ENCODE results near the gene ATP2B2. TPM values are rescaled to one million over a fixed set of nuclear protein-coding genes. Genes with fewer than 3 reads are reported as not detected.

The ATP2B2 gene
- total RNA-seq, 2 donors from 2014 or later, result not detected

GRCh38 chr3:10507331-10507730, 1.9 kb upstream of the ATP2B2 start:
- Mint-ChIP-seq H3K27ac (no peak overlapping the region), H3K36me3 (no peaks in the 10 kb centered on the region), H3K9me3 (no peaks in the 10 kb centered on the region)
- DNase-seq (ENCODE audit: low spot score in 2 of 2), result no peak
- ATAC-seq, result no peak

- Mint-ChIP-seq H3K27ac (no peak overlapping the region), H3K9me3 (no peaks in the 10 kb centered on the region)
Measured at GRCh38 chr3:10506696-10507095, 1.3 kb upstream of the ATP2B2 start.

GRCh38 chr3:10505791-10506585, 602 bp upstream of the ATP2B2 start:
- Mint-ChIP-seq H3K9me3 (no peaks in the 10 kb centered on the region), H3K27ac (no peak overlapping the region), H3K36me3 (no peaks in the 10 kb centered on the region)
- DNase-seq (ENCODE audit: low spot score in 2 of 2), result no peak
- no peak for ATAC-seq

More at GRCh38 chr3:10506696-10507095, 1.3 kb upstream of the ATP2B2 start:
- H3K36me3 Mint-ChIP-seq, result no peaks in the 10 kb centered on the region
- DNase-seq (ENCODE audit: low spot score in 2 of 2) (no peak), ATAC-seq (no peak)

GRCh38 chr3:10504171-10505049, 976 bp downstream of the ATP2B2 start:
- no peak overlapping the region for H3K27ac Mint-ChIP-seq
- DNase-seq (ENCODE audit: low spot score in 2 of 2) (no peak), ATAC-seq (no peak)
- H3K9me3 Mint-ChIP-seq, result no peaks in the 10 kb centered on the region
- no peaks in the 10 kb centered on the region for H3K36me3 Mint-ChIP-seq

GRCh38 chr3:10503217-10503796, 2.1 kb downstream of the ATP2B2 start:
- H3K36me3 Mint-ChIP-seq, result no peaks in the 10 kb centered on the region
- H3K9me3 Mint-ChIP-seq, result no peaks in the 10 kb centered on the region
- no peak overlapping the region for H3K27ac Mint-ChIP-seq
- no peak for ATAC-seq
- DNase-seq (ENCODE audit: low spot score in 2 of 2), result no peak

GRCh38 chr3:10502185-10502880, 3.1 kb downstream of the ATP2B2 start:
- Mint-ChIP-seq H3K27ac (no peak overlapping the region), H3K9me3 (no peaks in the 10 kb centered on the region), H3K36me3 (no peaks in the 10 kb centered on the region)
- ATAC-seq (peak in 1 of 2 donors; percentile 70), DNase-seq (ENCODE audit: low spot score in 2 of 2) (no peak)

GRCh38 chr3:10501664-10502052, 3.7 kb downstream of the ATP2B2 start:
- Mint-ChIP-seq H3K27ac (no peak overlapping the region), H3K36me3 (no peaks in the 10 kb centered on the region), H3K9me3 (no peaks in the 10 kb centered on the region)
- DNase-seq (ENCODE audit: low spot score in 2 of 2), result no peak
- ATAC-seq, result no peak

GRCh38 chr3:10500717-10501663, 4.4 kb downstream of the ATP2B2 start:
- Mint-ChIP-seq H3K9me3 (no peaks in the 10 kb centered on the region), H3K36me3 (no peaks in the 10 kb centered on the region), H3K27ac (no peak overlapping the region)
- DNase-seq (ENCODE audit: low spot score in 2 of 2) (no peak), ATAC-seq (no peak)

- no peak overlapping the region for H3K27ac Mint-ChIP-seq
- DNase-seq (ENCODE audit: low spot score in 2 of 2) (no peak), ATAC-seq (no peak)
- H3K36me3 Mint-ChIP-seq, result no peaks in the 10 kb centered on the region
- no peaks in the 10 kb centered on the region for H3K9me3 Mint-ChIP-seq
Measured at GRCh38 chr3:10498271-10498670, 7.1 kb downstream of the ATP2B2 start.

GRCh38 chr3:10497439-10497838, 7.9 kb downstream of the ATP2B2 start:
- H3K9me3 Mint-ChIP-seq, result no peaks in the 10 kb centered on the region

GRCh38 chr3:10496121-10496863, 9.1 kb downstream of the ATP2B2 start:
- Mint-ChIP-seq H3K27ac (no peak overlapping the region), H3K9me3 (no peaks in the 10 kb centered on the region), H3K36me3 (no peaks in the 10 kb centered on the region)
- ATAC-seq (no peak), DNase-seq (ENCODE audit: low spot score in 2 of 2) (no peak)

More at GRCh38 chr3:10497439-10497838, 7.9 kb downstream of the ATP2B2 start:
- H3K27ac Mint-ChIP-seq, result no peak overlapping the region
- no peaks in the 10 kb centered on the region for H3K36me3 Mint-ChIP-seq
- DNase-seq (ENCODE audit: low spot score in 2 of 2) (no peak), ATAC-seq (no peak)

- no peaks in the 10 kb centered on the region for H3K9me3 Mint-ChIP-seq
- DNase-seq (ENCODE audit: low spot score in 2 of 2) (no peak), ATAC-seq (no peak)
- H3K27ac Mint-ChIP-seq, result no peak overlapping the region
- H3K36me3 Mint-ChIP-seq, result no peaks in the 10 kb centered on the region
Measured at GRCh38 chr3:10495614-10496013, 9.8 kb downstream of the ATP2B2 start.

- Mint-ChIP-seq H3K27ac (no peak overlapping the region), H3K36me3 (no peaks in the 10 kb centered on the region), H3K9me3 (no peaks in the 10 kb centered on the region)
- ATAC-seq, result no peak
- DNase-seq (ENCODE audit: low spot score in 2 of 2), result no peak
Measured at GRCh38 chr3:10495003-10495402, 10.4 kb downstream of the ATP2B2 start.

- H3K36me3 Mint-ChIP-seq, result no peaks in the 10 kb centered on the region
- DNase-seq (ENCODE audit: low spot score in 2 of 2), result no peak
- no peak for ATAC-seq
- H3K27ac Mint-ChIP-seq, result no peak overlapping the region
- H3K9me3 Mint-ChIP-seq, result no peaks in the 10 kb centered on the region
Measured at GRCh38 chr3:10494180-10494579, 11.2 kb downstream of the ATP2B2 start.

- no peaks in the 10 kb centered on the region for H3K36me3 Mint-ChIP-seq
- no peak overlapping the region for H3K27ac Mint-ChIP-seq
- no peak for DNase-seq (ENCODE audit: low spot score in 2 of 2)
- no peak for ATAC-seq
- H3K9me3 Mint-ChIP-seq, result no peaks in the 10 kb centered on the region
Measured at GRCh38 chr3:10493202-10493589, 12.2 kb downstream of the ATP2B2 start.

Data from activated naive CD4-positive, alpha-beta T cell treated with anti-CD3 and anti-CD28 coated beads, Interleukin-2, amount 50 U/mL, for 72 hours (primary cell).